MM.1S (cell line): ENCODE results near the gene IL1RAPL1.

ENCODE experiments used
- EZH2 ChIP-seq: fragments of 300-600 bp; sonication (generic); optimal IDR thresholded peaks from 2 replicates; pipeline ENCODE3; 2017; ENCODE audit warnings: low read depth, mild to moderate bottlenecking, antibody characterized with exemption, low read length, mixed read lengths
- EZH2phosphoT487 ChIP-seq: fragments of 300-600 bp; sonication (generic); IDR thresholded peaks from 2 replicates; pipeline ENCODE4 v1.6.1; 2018; ENCODE audit warnings: antibody characterized with exemption, low read length
- TF ChIP-seq, protein P1 (sequence below): fragments of 300-600 bp; sonication (generic); IDR thresholded peaks from 2 replicates; pipeline ENCODE4 v1.5.1; 2016; ENCODE audit warnings: antibody characterized with exemption, low read length, mixed read lengths

DNA sequence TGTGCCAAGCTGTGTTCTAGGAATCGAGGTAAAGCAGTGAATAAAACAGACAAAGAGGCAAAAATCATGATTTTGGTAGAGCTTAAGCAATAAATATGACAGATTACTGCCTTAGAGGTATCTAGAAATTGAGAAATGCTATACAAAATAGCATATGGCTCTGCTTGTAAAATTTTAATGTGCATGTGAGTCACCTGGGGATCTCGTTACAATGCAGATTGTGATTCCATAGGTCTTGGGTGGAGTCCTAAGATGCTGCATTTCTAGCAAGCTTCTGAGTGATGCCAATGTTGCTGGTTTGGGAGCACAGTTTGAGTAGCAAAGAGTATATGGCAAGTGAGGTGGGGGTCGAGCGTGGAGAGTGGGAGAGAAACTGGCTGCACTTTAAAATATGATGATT, 930.9 kb downstream of the IL1RAPL1 start:
- TF ChIP-seq, protein P1, sequence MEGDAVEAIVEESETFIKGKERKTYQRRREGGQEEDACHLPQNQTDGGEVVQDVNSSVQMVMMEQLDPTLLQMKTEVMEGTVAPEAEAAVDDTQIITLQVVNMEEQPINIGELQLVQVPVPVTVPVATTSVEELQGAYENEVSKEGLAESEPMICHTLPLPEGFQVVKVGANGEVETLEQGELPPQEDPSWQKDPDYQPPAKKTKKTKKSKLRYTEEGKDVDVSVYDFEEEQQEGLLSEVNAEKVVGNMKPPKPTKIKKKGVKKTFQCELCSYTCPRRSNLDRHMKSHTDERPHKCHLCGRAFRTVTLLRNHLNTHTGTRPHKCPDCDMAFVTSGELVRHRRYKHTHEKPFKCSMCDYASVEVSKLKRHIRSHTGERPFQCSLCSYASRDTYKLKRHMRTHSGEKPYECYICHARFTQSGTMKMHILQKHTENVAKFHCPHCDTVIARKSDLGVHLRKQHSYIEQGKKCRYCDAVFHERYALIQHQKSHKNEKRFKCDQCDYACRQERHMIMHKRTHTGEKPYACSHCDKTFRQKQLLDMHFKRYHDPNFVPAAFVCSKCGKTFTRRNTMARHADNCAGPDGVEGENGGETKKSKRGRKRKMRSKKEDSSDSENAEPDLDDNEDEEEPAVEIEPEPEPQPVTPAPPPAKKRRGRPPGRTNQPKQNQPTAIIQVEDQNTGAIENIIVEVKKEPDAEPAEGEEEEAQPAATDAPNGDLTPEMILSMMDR, result no peak
- TF ChIP-seq EZH2phosphoT487, result no peak
- TF ChIP-seq EZH2, result no peak
